Stomach (tissue), 9 donors: ENCODE results near the gene EPB41L2. TPM values are rescaled to one million over a fixed set of nuclear protein-coding genes. Genes with fewer than 3 reads are reported as not detected.

Experiments
- DNase-seq, 2 donors: peaks; one replicate each; pipeline versions ENCODE4 v3.0.0 to v3.0.0-alpha.2; 2013 to 2019
- H3K27ac ChIP-seq, 5 donors: fragments of 200-600 bp in 4 of 5; sonication (generic) in 4 of 5; one replicate each; pipeline ENCODE4 v1.5.1; 2013 to 2019; ENCODE audit warnings: mild to moderate bottlenecking in 1 of 5, moderate library complexity in 1 of 5
- H3K27me3 ChIP-seq, 3 donors: fragments of 200-600 bp; sonication (generic); one replicate each; pipeline ENCODE4 v1.5.1; 2017 to 2019; ENCODE audit warnings: mixed run types in 1 of 3
- H3K36me3 ChIP-seq, 4 donors: fragments of 200-600 bp; sonication (generic); 1 replicate in 3 of 4; 2 replicates in 1 of 4; pipeline ENCODE4 v1.5.1; 2016 to 2019
- H3K4me1 ChIP-seq, 4 donors: fragments of 200-600 bp; sonication (generic); one replicate each; pipeline ENCODE4 v1.5.1; 2016 to 2019
- H3K4me3 ChIP-seq, 4 donors: fragments of 200-600 bp; sonication (generic) in 3 of 4; one replicate each; pipeline ENCODE4 v1.5.1; 2016 to 2019; ENCODE audit warnings: mild to moderate bottlenecking in 1 of 4
- H3K9me3 ChIP-seq, 4 donors: fragments of 200-600 bp; sonication (generic); one replicate each; pipeline ENCODE4 v1.5.1; 2016 to 2019
- EP300 ChIP-seq: sonication (generic); formaldehyde crosslinking; IDR thresholded peaks from one replicate; pipeline ENCODE4 v1.6.1; 2017; ENCODE audit warnings: antibody characterized with exemption
- POLR2A ChIP-seq, 4 donors: fragments of 450-650 bp; IDR thresholded peaks; one replicate each; pipeline ENCODE4 v1.6.1; 2016; ENCODE audit warnings: antibody characterized with exemption in 4 of 4, control low read depth in 2 of 4, mild to moderate bottlenecking in 1 of 4, moderate library complexity in 1 of 4
- POLR2AphosphoS5 ChIP-seq, 3 donors: sonication (generic); formaldehyde crosslinking; IDR thresholded peaks; one replicate each; pipeline ENCODE4 v1.6.1; 2016; ENCODE audit warnings: antibody characterized with exemption in 3 of 3
- WGBS, 5 donors: extraction: QIAGEN DNeasy Blood & Tissue Kit in 3 of 5; methylation state at CpG; one replicate each; pipeline versions ENCODE4 v1.1.5 to v1.1.7; 2013 to 2018; 5-methylcytosine and 5-hydroxymethylcytosine counted together
- intact Hi-C: fragments of 100-400 bp; cut with DNase I; formaldehyde crosslinking; loops from one replicate; pipeline ENCODE4 v1.15.1; 2023; ENCODE audit warnings: low total_unique reads
- polyA plus RNA-seq, 3 donors: library from polyadenylated mRNA; stranded (reverse); fragments of 200-250 nt; gene quantifications; one replicate each; pipeline ENCODE4 v1.2.3, GENCODE V29; 2013
- total RNA-seq, 5 donors: library from RNA; depleted of rRNA; stranded (reverse); fragments of >200 nt; gene quantifications; one replicate each; pipeline versions ENCODE4 v1.1.0 to v1.2.3, GENCODE V29; 2014 to 2016
- TF ChIP-seq, protein P1 (sequence below), 7 experiments: fragments of 450-650 bp in 4 of 7; fragments of 200-600 bp in 3 of 7; sonication (generic) in 3 of 7; IDR thresholded peaks; one replicate each; pipeline ENCODE4 v1.5.1; 2016 to 2019; ENCODE audit warnings: antibody characterized with exemption in 7 of 7, control low read depth in 2 of 7, mild to moderate bottlenecking in 1 of 7
- donor health status: healthy with polysubstance abuse.
- donor health status: Bipolar disorder and iron deficiency.
- donor health status: healthy.

Gene EPB41L2
- total and polyA plus RNA-seq, 8 donors = 12.5 to 238 (median 30.2) TPM

DNA sequence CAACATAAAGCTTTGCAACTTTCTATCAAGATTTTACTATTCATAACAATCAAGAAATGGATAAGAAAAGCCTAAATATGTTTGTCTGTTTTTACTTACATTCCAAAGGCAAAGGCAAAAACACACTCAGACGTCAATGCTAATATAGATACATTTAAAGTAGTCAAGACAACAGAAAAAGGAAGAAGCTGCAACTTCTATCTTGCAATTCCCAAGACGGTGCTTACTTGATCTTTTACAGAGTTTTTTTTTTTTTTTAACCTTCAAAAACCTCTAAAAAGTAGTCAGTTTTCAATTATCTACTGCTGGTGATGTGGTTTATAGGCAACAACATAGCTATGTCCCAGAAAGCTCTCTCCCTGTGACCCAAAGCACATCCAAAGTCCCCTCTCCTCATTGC, 58.1 kb downstream of the EPB41L2 start:
- Histone ChIP-seq H3K4me3 (no peak overlapping the region), H3K36me3 (no peaks in the 10 kb centered on the region), H3K27me3 (no peaks in the 10 kb centered on the region), H3K4me1 (peaks cover 0 to 26% (median 17%) of the 10 kb centered on the region in 4 donors), H3K9me3 (peaks cover 4 to 21% (median 12%) of the 10 kb centered on the region in 4 donors), H3K27ac (no peak overlapping the region)
- WGBS, 5 donors = 60 to 78% (median 73%) methylated on average over 2 of the region's 2 CpGs
- no peak for TF ChIP-seq POLR2A (IDR thresholded peaks at IDR 0.05)
- TF ChIP-seq, protein P1, sequence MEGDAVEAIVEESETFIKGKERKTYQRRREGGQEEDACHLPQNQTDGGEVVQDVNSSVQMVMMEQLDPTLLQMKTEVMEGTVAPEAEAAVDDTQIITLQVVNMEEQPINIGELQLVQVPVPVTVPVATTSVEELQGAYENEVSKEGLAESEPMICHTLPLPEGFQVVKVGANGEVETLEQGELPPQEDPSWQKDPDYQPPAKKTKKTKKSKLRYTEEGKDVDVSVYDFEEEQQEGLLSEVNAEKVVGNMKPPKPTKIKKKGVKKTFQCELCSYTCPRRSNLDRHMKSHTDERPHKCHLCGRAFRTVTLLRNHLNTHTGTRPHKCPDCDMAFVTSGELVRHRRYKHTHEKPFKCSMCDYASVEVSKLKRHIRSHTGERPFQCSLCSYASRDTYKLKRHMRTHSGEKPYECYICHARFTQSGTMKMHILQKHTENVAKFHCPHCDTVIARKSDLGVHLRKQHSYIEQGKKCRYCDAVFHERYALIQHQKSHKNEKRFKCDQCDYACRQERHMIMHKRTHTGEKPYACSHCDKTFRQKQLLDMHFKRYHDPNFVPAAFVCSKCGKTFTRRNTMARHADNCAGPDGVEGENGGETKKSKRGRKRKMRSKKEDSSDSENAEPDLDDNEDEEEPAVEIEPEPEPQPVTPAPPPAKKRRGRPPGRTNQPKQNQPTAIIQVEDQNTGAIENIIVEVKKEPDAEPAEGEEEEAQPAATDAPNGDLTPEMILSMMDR (IDR thresholded peaks at IDR 0.05) = no peak
- TF ChIP-seq POLR2AphosphoS5 (IDR thresholded peaks at IDR 0.05) = no peak
- no peak for TF ChIP-seq EP300
- intact Hi-C loops = no loop called here
- DNase-seq = no peak

DNA sequence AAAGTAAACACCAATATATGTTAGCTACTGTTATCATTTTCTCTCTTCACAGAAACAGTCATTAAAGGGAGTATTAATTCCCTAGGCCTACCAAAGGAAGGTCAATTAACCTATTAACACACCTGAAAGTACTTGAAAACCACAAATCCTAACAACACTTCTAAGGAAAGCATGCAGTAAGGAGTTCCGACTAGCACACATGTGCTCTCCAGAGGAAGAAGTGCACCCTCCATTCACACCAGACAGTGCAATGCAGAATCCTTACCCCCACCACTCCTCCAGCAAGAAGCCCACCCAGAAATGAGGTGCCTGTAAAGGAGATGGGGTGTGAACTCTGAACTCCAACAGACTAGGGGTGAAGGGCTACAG, 58.7 kb downstream of the EPB41L2 start:
- H3K4me1 ChIP-seq = peaks cover 0 to 26% (median 17%) of the 10 kb centered on the region in 4 donors
- H3K27me3 ChIP-seq = no peaks in the 10 kb centered on the region
- intact Hi-C loops = no loop called here
- peak overlapping the region in 1 of 5 donors; percentile 26 for H3K27ac ChIP-seq
- H3K9me3 ChIP-seq = peaks cover 4 to 21% (median 12%) of the 10 kb centered on the region in 4 donors
- DNase-seq = no peak
- no peak overlapping the region for H3K4me3 ChIP-seq
- H3K36me3 ChIP-seq = no peaks in the 10 kb centered on the region
- no peak for TF ChIP-seq POLR2A (IDR thresholded peaks at IDR 0.05)
- no peak for TF ChIP-seq POLR2AphosphoS5 (IDR thresholded peaks at IDR 0.05)
- WGBS, 5 donors = 38 to 90% (median 78%) methylated on average over 1 of the region's 1 CpG

DNA sequence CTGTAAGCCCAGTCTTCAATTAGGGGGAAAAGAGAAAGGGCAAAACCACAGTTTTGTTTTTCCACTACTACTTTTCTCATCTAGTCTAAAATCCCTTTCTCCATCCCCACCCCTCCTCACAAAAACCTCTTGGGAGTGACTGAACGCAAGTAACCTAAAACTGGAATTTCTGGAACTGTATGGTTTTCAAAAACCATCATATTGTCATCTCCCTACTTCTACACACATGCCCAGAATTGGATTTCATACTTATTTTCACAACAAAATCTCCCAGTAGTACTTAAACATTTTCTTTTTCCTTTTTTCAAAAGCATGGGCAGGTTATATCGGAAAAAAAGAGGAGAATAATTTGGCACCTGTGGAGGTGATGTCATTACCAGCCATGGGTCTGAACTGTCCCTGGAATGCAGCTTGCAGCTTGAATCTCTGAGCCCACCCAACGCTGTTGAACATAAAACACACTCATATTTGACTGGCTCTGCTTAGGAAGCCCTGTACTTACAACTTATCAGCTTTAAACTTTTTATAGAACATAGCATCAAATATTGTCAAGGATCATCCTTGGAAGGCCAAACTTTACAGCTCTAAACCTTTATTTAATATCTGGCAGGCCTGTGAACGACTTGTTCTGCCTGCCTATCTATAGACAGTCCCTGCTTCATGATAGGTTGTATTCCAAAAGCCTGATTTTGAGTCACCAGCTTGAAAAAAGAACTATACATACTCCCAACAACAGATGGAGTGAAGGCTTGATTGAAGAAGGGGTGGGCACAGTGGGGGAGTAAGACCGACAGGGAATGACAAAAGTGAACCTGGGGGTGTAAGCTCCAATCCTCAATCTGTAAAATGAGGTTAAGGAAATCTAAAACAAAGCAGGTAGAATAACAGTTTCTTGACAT, 59.3 kb downstream of the EPB41L2 start:
- WGBS, 5 donors = 71 to 76% (median 73%) methylated on average over 5 of the region's 5 CpGs
- TF ChIP-seq, protein P1 (IDR thresholded peaks at IDR 0.05) = no peak
- no peak for DNase-seq
- H3K27me3 ChIP-seq = no peaks in the 10 kb centered on the region
- H3K27ac ChIP-seq = peak overlapping the region in 1 of 5 donors; percentile 26
- intact Hi-C loops = no loop called here
- H3K9me3 ChIP-seq = peaks cover 4 to 21% (median 12%) of the 10 kb centered on the region in 4 donors
- no peaks in the 10 kb centered on the region for H3K36me3 ChIP-seq
- no peak overlapping the region for H3K4me3 ChIP-seq
- peaks cover 0 to 26% (median 17%) of the 10 kb centered on the region in 4 donors for H3K4me1 ChIP-seq

DNA sequence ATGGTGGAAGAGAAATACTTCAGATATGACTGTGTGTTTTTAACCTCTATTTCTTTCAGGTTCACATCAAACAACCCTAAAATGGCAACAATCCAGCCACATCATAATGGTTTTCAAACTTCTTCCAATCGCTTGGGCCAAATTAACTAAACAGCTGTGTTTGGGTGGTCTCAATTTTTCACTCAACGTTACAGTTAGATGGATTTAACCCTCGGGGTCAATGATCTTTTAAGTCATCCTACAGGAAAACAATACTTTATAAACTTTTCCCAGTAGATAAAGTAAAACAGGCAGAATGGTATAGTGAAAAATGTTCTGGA, 60.4 kb downstream of the EPB41L2 start:
- no peak for DNase-seq
- no peak overlapping the region for H3K4me3 ChIP-seq
- H3K27ac ChIP-seq = no peak overlapping the region
- H3K36me3 ChIP-seq = no peaks in the 10 kb centered on the region
- 44 to 58% (median 51%) methylated on average over 3 of the region's 3 CpGs for WGBS, 5 donors
- H3K27me3 ChIP-seq = no peaks in the 10 kb centered on the region
- intact Hi-C loops = no loop called here
- H3K9me3 ChIP-seq = peaks cover 0 to 10% (median 5%) of the 10 kb centered on the region in 4 donors
- no peak for TF ChIP-seq POLR2A (IDR thresholded peaks at IDR 0.05)
- no peak for TF ChIP-seq EP300
- TF ChIP-seq, protein P1 (IDR thresholded peaks at IDR 0.05) = no peak
- TF ChIP-seq POLR2AphosphoS5 (IDR thresholded peaks at IDR 0.05) = no peak
- peaks cover 0 to 31% (median 17%) of the 10 kb centered on the region in 4 donors for H3K4me1 ChIP-seq
